Endothelial cell (in vitro differentiated cells): ENCODE measurements around the gene ARL13A. TPM values are rescaled to one million over a fixed set of nuclear protein-coding genes. Genes with fewer than 3 reads are reported as not detected.

Experiments used
- DNase-seq: peaks from one replicate; pipeline ENCODE4 v3.0.0; 2021; ENCODE audit warnings: low spot score
- H3K27ac Mint-ChIP-seq: one replicate; pipeline ENCODE4 v1.8.0; 2021; ENCODE audit warnings: mixed read lengths, inconsistent platforms; ENCODE audit not compliant: unreplicated experiment
- H3K27me3 Mint-ChIP-seq: one replicate; pipeline ENCODE4 v1.8.0; 2021; ENCODE audit warnings: mild to moderate bottlenecking, moderate library complexity, mixed read lengths, inconsistent platforms; ENCODE audit not compliant: unreplicated experiment
- H3K36me3 Mint-ChIP-seq: one replicate; pipeline ENCODE4 v1.8.0; 2021; ENCODE audit warnings: mild to moderate bottlenecking, low read depth, mixed read lengths, inconsistent platforms; ENCODE audit not compliant: unreplicated experiment
- H3K4me1 Mint-ChIP-seq: one replicate; pipeline ENCODE4 v1.8.0; 2021; ENCODE audit warnings: mild to moderate bottlenecking, mixed read lengths, inconsistent platforms; ENCODE audit not compliant: unreplicated experiment
- H3K4me3 Mint-ChIP-seq: one replicate; pipeline ENCODE4 v1.8.0; 2021; ENCODE audit warnings: mild to moderate bottlenecking, mixed read lengths, inconsistent platforms; ENCODE audit not compliant: unreplicated experiment
- H3K9me3 Mint-ChIP-seq: one replicate; pipeline ENCODE4 v1.8.0; 2021; ENCODE audit warnings: mixed read lengths, inconsistent platforms; ENCODE audit not compliant: unreplicated experiment
- total RNA-seq: library from RNA; stranded (reverse); fragmentation: NEBNext Ultra II Directional; extraction: Animal tissue kit (Norgen Biotek cat#: 25700); gene quantifications from one replicate; pipeline ENCODE4 v1.2.1, GENCODE V29; 2021; ENCODE audit not compliant: unreplicated experiment
- TF ChIP-seq, protein P1 (sequence below): fragments of 200-600 bp; sonication (generic); IDR thresholded peaks from one replicate; pipeline ENCODE4 v1.5.0; 2021; ENCODE audit warnings: antibody characterized with exemption; ENCODE audit not compliant: unreplicated experiment

ARL13A gene
- total RNA-seq, 1 donor from 2014 or later, result not detected

- Mint-ChIP-seq H3K27ac (peak overlapping the region; percentile 4), H3K36me3 (no peaks in the 10 kb centered on the region), H3K4me3 (no peak overlapping the region), H3K4me1 (no peaks in the 10 kb centered on the region), H3K9me3 (peaks cover 6% of the 10 kb centered on the region), H3K27me3 (peaks cover 6% of the 10 kb centered on the region)
- TF ChIP-seq, protein P1, sequence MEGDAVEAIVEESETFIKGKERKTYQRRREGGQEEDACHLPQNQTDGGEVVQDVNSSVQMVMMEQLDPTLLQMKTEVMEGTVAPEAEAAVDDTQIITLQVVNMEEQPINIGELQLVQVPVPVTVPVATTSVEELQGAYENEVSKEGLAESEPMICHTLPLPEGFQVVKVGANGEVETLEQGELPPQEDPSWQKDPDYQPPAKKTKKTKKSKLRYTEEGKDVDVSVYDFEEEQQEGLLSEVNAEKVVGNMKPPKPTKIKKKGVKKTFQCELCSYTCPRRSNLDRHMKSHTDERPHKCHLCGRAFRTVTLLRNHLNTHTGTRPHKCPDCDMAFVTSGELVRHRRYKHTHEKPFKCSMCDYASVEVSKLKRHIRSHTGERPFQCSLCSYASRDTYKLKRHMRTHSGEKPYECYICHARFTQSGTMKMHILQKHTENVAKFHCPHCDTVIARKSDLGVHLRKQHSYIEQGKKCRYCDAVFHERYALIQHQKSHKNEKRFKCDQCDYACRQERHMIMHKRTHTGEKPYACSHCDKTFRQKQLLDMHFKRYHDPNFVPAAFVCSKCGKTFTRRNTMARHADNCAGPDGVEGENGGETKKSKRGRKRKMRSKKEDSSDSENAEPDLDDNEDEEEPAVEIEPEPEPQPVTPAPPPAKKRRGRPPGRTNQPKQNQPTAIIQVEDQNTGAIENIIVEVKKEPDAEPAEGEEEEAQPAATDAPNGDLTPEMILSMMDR, result no peak
- DNase-seq, result no peak
Observed at GRCh38 chrX:100931218-100931924, 38.1 kb upstream of the ARL13A start.

DNA sequence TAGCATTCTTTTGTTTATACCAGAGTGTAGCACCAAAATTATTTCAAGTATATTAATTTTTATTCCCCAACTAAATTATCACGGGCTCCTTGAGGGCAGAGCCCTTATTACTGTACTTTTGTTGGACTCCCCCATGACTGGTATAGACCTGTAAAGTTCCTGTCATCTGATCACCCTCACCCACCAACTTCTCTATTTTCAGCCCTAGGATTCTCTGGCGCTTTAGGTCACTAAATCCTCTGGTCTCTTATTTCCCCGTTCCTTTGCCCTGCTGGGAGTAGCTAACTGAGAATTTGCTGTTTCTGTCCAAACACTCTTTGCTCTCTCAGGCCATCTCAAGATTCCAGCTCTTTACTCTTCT lies 37.6 kb upstream of the ARL13A start:
- no peak for DNase-seq
- Mint-ChIP-seq H3K4me1 (no peaks in the 10 kb centered on the region), H3K4me3 (no peak overlapping the region), H3K9me3 (peaks cover 6% of the 10 kb centered on the region), H3K36me3 (no peaks in the 10 kb centered on the region), H3K27me3 (peaks cover 6% of the 10 kb centered on the region), H3K27ac (no peak overlapping the region)
- TF ChIP-seq, protein P1, result no peak

DNA sequence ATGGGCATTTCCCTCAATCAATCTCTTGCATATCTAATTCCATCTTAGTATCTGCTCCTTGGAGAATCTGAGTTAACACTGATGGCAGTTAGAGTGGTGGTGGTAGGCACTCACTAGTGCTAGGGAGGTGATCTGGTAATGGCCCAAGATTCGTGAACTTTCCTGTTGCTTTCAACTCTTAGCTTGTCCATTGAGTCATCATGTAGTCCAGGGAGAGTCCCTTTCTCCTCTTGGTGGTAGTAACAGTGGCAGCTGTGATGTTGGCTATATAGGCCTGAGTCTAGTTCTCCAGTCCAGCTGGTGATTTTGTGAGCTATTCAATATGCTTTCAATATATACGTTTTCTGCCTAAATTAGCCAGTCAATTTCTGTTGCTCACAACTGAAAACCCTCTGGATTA lies 33.7 kb upstream of the ARL13A start:
- Mint-ChIP-seq H3K4me3 (no peak overlapping the region), H3K4me1 (peaks cover 3% of the 10 kb centered on the region), H3K27me3 (peaks cover 4% of the 10 kb centered on the region), H3K9me3 (peaks cover 6% of the 10 kb centered on the region), H3K36me3 (no peaks in the 10 kb centered on the region), H3K27ac (no peak overlapping the region)
- TF ChIP-seq, protein P1, result no peak
- no peak for DNase-seq

DNA sequence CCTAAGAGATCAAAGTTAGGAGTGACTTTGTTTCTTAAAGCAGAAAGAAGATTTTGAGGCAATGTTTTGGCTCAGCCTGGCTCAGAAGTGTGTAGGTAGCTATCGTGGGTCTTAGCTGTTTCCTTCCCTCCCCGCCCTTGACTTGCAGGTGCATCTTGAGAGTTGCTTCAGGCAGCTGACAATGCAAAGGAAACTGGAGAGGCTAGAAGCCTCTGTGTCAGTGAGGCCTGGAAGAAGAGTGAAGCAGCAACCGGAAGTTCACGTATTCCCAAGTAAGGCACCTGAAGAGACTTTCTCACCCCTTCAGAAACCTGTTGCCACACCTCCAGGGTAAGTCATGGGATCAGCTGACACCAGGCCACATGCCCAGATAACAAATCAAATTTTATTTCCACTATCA lies 30.2 kb upstream of the ARL13A start:
- Mint-ChIP-seq H3K27ac (no peak overlapping the region), H3K9me3 (no peaks in the 10 kb centered on the region), H3K4me1 (peaks cover 3% of the 10 kb centered on the region), H3K4me3 (no peak overlapping the region), H3K27me3 (peaks cover 2% of the 10 kb centered on the region), H3K36me3 (no peaks in the 10 kb centered on the region)
- TF ChIP-seq, protein P1, result no peak
- DNase-seq, result no peak

DNA sequence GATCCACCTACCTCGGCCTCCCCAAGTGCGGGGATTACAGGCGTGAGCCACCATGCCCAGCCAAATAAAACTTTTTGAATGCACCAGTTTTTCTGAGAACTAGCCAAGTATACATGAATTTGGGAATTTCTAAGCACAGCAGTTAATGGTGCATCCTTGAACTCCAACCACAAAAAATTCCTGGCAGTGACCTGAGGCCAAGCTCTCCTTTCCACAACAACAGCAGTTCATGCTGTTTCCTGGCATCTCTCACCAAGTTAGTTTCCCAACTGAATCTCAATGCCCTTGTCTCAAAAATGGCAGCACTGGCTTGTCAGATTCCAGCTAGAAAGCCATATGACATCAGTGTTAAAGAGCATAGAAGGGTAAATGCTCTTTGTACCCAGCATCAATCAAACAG lies 24.9 kb upstream of the ARL13A start:
- DNase-seq, result no peak
- Mint-ChIP-seq H3K4me3 (no peak overlapping the region), H3K27me3 (no peaks in the 10 kb centered on the region), H3K4me1 (peaks cover 11% of the 10 kb centered on the region), H3K36me3 (no peaks in the 10 kb centered on the region), H3K27ac (no peak overlapping the region), H3K9me3 (no peaks in the 10 kb centered on the region)
- TF ChIP-seq, protein P1, result no peak
